Caki2 (cell line): Measurements from ENCODE around the gene ATP4A. TPM values are rescaled to one million over a fixed set of nuclear protein-coding genes. Genes with fewer than 3 reads are reported as not detected.
"Not testable (repeated sequence)": the region's sequence is repeated elsewhere in the genome, so short reads cannot be mapped to it uniquely, and the experiment has no call there.

ENCODE experiments used
- DNase-seq: peaks from one replicate; pipeline ENCODE4 v3.0.0-alpha.2; 2015; ENCODE audit warnings: low read depth
- in situ Hi-C: cut with HindIII; loops from 2 replicates; pipeline ENCODE4 v1.10.0; 2016; ENCODE audit warnings: low sequenced_read_pairs, low pct_unique_long_range_greater_than_20kb, mixed read lengths
- total RNA-seq: library from RNA; depleted of rRNA; stranded (reverse); fragments of >200 nt; shearing (Covaris generic); gene quantifications from 2 replicates; pipeline ENCODE4 v1.2.3, GENCODE V29; 2014; ENCODE audit warnings: low replicate concordance; rRNA removed

ATP4A gene
- total RNA-seq = not detected in 2 replicates

- in situ Hi-C loops = no loop called here
- DNase-seq = no peak
These were observed at the start of gene ATP4A for GRCh38 chr19:35563207-35563829. ATP4A (minus strand) TSS chr19:35563658; CDS start chr19:35563629, 29 bp downstream.

DNA sequence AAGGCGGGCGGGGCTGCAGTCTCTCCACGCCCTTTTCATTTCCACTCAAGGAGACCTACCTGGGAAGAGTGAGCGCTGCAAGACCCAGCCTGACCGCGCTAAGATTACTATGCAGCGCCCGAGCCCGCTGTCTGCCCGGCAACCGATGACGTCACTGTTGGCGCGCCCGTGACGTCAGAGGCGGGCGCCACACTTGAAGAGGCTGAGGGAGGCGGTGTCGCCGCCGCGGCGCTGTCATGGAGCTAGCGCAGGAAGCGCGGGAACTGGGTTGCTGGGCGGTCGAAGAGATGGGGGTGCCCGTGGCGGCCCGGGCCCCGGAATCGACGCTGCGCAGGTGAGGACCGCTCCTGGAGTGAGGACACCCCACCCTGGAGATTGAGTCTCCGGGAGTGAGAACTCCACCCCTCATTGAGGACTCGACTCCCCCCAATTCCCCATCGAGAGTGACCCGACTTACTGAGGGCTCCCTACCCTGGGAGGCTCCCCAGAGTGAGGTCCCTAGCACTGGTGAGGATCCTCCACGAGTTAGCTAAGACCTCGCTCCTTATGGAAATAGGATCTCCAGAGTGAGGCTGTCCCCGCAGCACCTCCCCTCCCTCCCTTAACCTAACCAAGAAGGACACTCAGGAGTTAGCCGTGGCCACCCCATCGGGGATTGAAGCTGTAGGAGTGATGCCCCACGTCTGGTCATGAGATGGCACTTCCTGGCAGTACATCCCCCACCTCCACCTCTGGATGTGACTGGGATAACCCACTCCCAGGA, 49.3 kb upstream of the ATP4A start, which contains the start of gene HAUS5:
TSS of gene HAUS5 (plus strand) at position 177 of the 763 bp plus-strand sequence. CDS start at position 237, 60 bp downstream.
- in situ Hi-C loops = no loop called here
- peak; percentile 94 for DNase-seq

DNA sequence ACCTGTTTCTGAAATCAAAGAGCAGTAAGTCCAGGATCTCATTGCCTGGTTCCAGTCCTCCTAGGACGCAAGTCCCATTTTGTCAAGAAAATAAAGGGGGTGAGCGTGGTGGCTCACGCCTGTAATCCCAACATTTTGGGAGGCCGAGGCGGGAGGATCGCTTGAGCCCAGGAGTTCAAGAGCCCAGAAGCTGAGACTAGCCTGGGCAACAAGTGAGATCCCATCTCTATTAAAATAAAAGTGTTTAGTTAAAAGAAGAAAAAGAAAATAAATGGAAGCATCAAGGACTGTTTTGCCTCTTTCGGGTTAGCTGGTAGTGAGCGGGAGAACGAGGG, 48.7 kb upstream of the ATP4A start:
- DNase-seq = no peak
- in situ Hi-C loops = no loop called here

- in situ Hi-C loops = no loop called here
- no peak for DNase-seq
These were observed 46.4 kb upstream of the ATP4A start for GRCh38 chr19:35609851-35610353.

DNA sequence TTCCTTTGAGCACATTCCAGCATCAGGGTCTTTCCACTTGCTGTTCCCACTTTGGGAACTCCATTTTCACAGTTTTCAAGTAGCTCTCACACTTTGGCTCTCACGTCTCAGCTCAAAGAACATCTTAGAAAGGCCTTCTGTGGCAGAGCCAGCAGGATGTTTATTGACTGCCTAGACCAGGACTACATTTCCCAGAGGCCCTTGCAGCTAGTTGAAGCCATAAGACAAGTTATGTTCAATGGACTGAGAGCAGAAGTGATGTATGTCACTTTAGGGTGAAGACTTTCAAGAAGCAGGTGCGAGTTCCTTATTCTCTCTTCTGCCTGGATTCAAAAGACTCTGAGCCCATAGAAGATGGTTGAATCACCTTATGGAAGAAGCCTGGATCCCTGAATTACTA, 44.8 kb upstream of the ATP4A start:
- DNase-seq = no peak
- in situ Hi-C loops = no loop called here

- in situ Hi-C loops = no loop called here
- no peak for DNase-seq
These were observed 44.2 kb upstream of the ATP4A start for GRCh38 chr19:35607661-35608060.

DNA sequence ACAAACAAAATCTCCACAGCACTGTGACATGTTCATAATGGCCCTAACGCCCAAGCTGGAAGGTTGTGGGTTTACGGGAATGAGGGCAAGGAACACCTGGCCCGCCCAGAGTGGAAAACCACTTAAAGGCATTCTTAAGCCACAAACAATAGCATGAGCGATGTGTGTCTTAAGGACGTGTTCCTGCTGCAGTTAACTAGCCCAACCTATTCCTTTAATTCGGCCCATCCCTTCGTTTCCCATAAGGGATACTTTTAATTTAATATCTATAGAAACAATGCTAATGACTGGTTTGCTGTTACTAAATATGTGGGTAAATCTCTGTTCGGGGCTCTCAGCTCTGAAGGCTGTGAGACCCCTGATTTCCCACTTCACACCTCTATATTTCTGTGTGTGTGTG, 43.7 kb upstream of the ATP4A start:
- DNase-seq, in situ Hi-C loops: not testable (repeated sequence)

DNA sequence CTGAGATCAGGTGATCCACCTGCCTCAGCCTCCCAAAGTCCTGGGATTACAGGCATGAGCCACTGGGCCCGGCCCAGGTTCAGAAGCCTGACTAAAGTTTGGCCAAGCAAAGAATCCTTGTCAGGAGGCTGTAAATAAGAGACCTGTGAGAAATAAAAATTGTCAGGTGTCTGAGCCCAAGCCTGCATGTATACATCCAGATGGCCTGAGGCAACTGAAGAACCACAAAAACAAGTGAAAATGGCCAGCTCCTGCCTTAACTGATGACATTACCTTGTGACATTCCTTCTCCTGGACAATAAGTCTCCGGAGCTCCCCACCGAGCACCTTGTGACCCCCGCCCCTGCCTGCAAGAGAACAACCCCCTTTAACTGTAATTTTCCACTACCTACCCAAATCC, 41.0 kb upstream of the ATP4A start:
- in situ Hi-C loops, DNase-seq: not testable (repeated sequence)

DNA sequence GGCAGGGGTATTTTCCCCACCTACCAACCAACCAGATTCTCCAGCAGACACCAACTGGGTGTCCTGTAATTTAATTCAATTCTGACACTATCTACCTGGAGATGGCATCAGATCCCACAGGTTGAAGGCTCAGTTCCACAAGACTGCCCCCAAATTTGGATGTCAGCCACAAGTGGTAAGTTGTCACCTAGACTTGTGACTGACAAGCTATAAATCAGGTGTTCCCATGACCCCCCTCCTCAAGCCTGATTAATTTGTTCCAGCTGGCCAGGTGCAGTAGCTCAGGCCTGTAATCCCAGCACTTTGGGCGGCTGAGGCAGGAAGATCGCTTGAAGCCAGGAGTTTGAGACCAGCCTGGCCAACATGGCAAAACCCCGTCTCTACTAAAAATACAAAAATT, 38.5 kb upstream of the ATP4A start:
- in situ Hi-C loops = no loop called here

DNA sequence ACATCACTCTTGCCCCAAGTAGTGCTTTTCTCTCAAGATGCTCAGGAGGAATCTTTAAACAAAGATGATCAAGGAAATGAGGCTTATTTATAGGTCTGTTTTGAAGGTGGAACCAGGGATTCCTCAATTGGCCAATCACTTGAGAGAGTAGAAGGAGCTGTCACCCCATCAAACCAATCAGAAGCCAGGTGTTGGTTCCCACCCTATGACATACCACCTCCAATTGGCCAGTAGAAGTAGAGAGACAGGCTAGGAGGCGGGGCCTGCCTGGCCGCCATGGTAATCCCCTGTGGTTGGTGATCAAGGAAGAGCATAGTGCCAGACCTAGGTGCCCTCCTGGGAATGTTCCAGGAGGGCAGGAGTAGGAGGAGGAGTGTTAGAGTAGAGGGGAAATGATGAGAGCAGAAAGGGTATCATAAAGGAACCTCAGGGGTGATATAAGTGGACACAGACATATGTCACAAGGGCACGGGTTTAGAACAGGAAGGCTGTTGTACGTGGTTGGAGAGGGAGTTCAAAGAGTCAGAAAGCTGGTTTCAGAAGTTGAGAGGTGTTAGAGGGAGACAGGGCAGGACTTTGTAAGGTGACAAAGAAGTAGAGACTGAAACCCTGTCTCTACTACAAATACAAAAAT, 33.0 kb upstream of the ATP4A start:
- in situ Hi-C loops = no loop called here
- DNase-seq = peak; percentile 48

More for the DNA sequence above, 38.5 kb upstream of the ATP4A start:
- no peak for DNase-seq

- in situ Hi-C loops = no loop called here
These were observed 32.5 kb upstream of the ATP4A start for GRCh38 chr19:35595928-35596327.

GRCh38 chr19:35595026-35595425, 31.6 kb upstream of the ATP4A start:
- DNase-seq, in situ Hi-C loops: not testable (repeated sequence)

More at GRCh38 chr19:35595928-35596327, 32.5 kb upstream of the ATP4A start:
- no peak for DNase-seq

DNA sequence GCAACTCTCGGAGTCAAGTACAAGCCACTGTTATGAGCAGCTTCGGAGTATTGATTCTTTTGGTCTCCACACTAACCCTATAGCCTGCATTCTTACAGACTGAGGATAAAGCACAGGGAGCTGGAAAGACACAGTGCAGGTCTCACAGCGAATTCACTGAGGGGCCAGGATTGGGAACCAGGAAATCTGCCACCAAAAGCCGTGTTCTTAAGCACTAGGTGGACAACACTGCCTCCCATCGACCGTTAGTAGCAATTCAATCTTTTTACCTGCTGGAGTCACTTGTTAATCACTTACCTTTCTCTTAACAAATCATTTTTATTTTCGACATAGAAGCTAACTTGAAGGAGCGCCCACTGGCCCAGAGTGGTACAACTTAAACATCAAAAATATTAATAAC, 28.8 kb upstream of the ATP4A start:
- in situ Hi-C loops = no loop called here
- DNase-seq = no peak

DNA sequence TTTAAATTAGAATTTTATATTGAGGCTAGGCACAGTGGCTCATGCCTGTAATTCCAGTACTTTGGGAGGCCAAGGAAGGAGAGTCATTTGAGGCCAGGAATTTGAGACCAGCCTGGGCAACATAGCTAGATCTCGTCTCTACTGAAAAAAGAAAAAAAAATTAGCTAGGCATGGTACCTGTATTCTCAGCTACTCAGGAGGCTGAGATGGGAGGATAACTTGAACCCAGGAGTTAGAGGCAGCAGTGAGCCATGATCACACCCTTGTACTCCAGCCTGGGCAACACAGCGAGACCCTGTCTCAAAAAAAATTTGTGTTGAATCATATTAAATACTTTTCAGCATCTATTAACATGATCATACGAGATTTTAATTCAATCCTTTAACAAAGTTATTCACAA, 27.4 kb upstream of the ATP4A start:
- in situ Hi-C loops = no loop called here
- no peak for DNase-seq

DNA sequence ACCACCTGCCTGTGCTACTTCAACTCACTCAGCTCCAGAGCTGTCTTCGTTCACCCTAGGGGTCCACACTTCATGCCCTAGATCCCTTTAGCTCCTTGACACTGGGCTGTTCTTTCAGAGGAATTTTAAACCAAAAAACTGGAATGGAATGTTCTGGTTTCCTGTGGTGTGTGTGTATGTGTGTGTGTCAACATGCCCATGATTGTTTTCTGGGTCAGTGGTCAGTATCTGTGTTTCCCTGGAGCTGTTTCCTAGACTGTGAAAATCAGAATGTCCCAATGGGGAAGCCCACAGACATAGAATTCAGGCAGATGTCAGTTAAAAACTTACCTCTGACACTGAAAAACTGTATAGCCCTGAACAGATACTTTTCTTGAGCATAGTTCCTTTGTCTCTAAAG, 23.9 kb upstream of the ATP4A start:
- in situ Hi-C loops = no loop called here

GRCh38 chr19:35585848-35586247, 22.4 kb upstream of the ATP4A start, which contains the start of gene PMIS2:
PMIS2 (plus strand) TSS chr19:35586173; CDS start chr19:35586260, 87 bp downstream.
- in situ Hi-C loops = no loop called here
- DNase-seq = peak; percentile 9

More for the DNA sequence above, 23.9 kb upstream of the ATP4A start:
- DNase-seq = no peak

GRCh38 chr19:35582760-35583159, 19.3 kb upstream of the ATP4A start:
- no peak for DNase-seq
- in situ Hi-C loops = no loop called here

DNA sequence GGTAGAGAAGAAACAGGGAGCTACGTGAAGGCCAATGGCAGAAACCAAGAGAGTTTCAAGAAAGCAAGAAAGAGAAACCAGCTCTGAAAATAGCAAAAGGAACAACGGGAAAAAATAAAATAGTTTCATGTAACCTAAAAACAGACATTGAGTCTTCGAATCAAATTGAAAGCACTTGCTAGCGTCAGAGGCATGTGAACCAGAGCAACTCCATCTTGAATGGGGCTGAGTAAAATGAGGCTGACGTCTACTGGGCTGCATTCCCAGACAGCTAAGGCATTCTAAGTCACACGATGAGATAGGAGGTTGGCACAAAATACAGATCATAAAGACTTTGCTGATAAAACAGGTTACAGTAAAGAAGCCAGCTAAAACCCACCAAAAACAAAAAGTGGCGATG, 15.2 kb upstream of the ATP4A start:
- in situ Hi-C loops = no loop called here

DNA sequence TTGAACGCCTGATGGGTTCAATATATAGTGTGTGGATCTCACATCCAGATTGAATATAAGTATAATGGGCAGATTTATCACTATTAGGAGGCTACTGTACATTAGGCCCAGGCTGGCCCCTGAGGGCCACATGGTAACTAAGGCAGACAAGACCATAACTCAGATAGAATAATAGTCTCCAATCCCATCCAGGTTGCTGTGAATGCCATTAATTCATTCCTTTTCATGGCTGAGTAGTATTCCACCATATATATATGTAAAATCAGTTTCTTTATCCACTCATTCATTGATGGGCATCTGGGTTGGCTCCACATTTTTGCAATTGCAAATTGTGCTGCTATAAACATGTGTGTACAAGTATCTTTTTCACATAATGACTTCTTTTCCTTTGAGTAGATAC, 14.5 kb upstream of the ATP4A start:
- in situ Hi-C loops = no loop called here
- no peak for DNase-seq

More for the DNA sequence above, 15.2 kb upstream of the ATP4A start:
- no peak for DNase-seq
